Measurements from ENCODE around the gene FGD4.
"Not testable (repeated sequence)": the region's sequence is repeated elsewhere in the genome, so short reads cannot be mapped to it uniquely, and the experiment has no call there.

Gene FGD4

DNA sequence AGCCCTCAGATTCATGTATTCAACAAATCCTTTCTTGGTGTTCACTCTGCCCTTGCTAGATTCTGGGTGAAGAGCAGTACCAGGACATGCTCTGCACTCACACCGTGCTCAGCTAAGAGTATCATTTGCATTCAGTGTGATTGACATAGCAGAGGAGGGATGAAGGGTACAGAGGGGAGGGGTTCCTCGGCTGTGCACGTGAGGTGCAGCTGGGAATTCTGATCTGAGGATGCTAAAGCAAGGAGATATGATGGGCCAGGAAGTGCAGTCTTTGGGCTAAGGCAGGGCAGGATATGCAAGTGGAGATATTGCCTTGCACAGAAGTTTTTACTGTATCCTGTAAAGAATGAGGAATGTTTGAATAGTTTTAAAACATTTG is 108.6 kb downstream of the FGD4 start:
- DNase-seq (ENCODE audit: insufficient read length, low spot score) (no peak), FAIRE-seq (no peak)
- TF ChIP-seq, protein P1, sequence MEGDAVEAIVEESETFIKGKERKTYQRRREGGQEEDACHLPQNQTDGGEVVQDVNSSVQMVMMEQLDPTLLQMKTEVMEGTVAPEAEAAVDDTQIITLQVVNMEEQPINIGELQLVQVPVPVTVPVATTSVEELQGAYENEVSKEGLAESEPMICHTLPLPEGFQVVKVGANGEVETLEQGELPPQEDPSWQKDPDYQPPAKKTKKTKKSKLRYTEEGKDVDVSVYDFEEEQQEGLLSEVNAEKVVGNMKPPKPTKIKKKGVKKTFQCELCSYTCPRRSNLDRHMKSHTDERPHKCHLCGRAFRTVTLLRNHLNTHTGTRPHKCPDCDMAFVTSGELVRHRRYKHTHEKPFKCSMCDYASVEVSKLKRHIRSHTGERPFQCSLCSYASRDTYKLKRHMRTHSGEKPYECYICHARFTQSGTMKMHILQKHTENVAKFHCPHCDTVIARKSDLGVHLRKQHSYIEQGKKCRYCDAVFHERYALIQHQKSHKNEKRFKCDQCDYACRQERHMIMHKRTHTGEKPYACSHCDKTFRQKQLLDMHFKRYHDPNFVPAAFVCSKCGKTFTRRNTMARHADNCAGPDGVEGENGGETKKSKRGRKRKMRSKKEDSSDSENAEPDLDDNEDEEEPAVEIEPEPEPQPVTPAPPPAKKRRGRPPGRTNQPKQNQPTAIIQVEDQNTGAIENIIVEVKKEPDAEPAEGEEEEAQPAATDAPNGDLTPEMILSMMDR (IDR thresholded peaks at IDR 0.05; ENCODE audit: insufficient read depth, missing control alignments) = no peak

DNA sequence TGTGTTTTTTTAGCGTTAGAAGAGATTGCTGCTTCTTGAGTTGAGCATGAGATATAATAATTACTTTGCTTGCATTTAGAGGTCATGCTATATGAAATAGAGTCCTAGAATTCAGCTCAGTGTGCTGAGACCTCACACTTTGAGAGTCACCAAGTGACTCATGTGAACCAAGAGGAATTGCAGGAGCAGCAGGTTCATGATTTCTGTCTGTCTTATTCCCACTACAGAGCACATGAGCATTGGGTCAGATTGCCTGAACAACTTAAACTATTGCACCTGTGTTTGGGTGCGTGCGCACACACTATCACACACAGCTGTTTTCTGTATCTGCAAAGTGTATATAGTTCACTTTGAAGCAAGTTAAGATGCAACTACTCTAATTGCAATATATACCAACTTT is 109.3 kb downstream of the FGD4 start:
- DNase-seq (ENCODE audit: insufficient read length, low spot score) (no peak), FAIRE-seq (no peak)
- TF ChIP-seq, protein P1 (IDR thresholded peaks at IDR 0.05; ENCODE audit: insufficient read depth, missing control alignments) = no peak

DNA sequence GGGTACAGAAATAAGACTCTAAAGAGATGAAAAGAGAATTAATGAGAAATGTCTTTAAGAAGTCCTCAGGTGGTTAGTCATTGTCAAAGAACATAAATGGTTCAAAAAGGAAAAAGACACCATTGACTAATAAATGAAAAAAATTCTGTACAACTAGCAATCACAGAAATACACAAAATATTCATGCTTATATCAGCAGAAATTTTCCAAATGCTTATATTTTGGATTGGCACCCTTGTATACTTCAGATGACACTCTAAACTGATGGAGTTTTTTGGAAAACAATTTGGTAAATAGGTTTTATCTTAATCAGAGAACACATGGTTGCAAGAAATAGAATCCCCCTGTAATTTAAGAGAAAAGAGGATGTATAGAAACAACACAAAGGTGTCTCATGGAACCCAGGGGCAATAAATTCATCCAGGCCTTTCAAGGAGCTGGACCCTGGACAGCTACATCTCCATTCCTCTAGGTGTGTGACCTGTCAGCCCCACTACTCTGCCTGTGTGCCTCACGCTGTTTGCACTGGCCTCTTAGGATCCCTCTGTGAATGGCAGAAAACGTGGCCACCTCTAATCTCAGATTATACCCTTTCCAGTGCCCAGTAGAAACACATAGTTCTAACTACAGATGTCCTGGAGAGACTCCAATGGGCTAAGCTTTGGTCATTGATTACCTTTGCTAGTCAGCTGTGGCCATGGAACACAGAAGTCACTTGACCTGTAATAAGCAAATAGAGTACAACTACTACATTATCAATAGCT is 110.2 kb downstream of the FGD4 start:
- FAIRE-seq (no peak), DNase-seq (ENCODE audit: insufficient read length, low spot score) (no peak)
- TF ChIP-seq, protein P1 (IDR thresholded peaks at IDR 0.05; ENCODE audit: insufficient read depth, missing control alignments) = no peak

DNA sequence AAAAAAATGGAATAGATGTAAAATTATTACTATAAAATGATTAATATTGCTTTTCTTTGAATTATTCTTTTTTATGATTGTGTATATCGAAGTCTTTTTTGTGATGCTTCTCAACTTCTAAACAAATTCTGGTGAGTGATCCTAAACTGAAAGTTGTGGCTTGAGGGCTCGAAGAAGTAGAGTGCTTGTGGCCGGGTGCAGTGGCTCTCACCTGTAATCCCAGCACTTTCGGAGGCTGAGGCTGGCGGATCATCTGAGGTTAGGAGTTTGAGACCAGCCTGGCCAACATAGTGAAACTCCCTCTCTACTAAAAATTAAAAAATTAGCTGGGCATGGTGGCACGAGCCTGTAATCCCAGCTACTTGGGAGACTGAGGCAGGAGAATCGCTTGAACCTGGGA is 112.6 kb downstream of the FGD4 start:
- DNase-seq (ENCODE audit: insufficient read length, low spot score); FAIRE-seq: not testable (repeated sequence)

DNA sequence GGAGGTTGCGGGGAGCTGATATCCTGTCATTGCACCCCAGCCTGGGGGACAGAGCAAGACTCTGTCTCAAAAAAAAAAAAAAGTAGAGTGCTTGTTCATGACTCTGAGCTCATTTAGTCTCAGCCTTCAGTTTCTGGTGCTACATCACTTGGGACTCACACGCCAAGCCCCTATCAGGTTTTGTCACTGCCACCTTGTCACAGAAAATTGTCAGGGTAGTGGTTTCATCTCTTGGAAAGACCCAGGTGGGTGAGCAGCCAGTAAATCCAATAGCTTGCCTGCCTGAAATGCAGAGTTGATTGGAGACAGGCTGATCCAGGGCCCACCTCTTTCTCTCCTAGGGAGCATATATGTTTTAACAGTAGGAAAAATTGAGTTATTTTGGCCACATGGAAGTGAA is 113.0 kb downstream of the FGD4 start:
- FAIRE-seq (no peak), DNase-seq (ENCODE audit: insufficient read length, low spot score) (no peak)
- TF ChIP-seq, protein P1 (IDR thresholded peaks at IDR 0.05; ENCODE audit: insufficient read depth, missing control alignments) = no peak

DNA sequence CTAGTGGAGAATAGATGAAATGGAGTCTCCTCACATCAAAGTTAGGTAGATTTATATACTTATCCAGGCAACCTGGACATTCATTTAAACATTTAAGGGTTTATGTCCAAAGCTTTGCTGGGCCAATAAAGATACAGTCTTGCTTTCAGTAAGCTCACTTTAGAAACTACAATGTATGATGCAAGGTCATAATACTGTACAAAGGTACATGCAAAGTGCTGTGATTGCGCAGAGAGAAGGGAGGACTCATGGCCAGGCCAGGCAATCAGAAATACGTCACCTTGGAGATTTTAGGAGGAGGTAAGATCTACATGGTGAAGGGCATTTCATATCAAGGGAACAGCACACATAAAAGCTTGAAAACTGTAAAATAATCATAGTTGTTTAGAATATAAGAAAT is 113.6 kb downstream of the FGD4 start:
- TF ChIP-seq, protein P1 (IDR thresholded peaks at IDR 0.05; ENCODE audit: insufficient read depth, missing control alignments) = no peak
- no peak for FAIRE-seq
- DNase-seq (ENCODE audit: insufficient read length, low spot score) = no peak

DNA sequence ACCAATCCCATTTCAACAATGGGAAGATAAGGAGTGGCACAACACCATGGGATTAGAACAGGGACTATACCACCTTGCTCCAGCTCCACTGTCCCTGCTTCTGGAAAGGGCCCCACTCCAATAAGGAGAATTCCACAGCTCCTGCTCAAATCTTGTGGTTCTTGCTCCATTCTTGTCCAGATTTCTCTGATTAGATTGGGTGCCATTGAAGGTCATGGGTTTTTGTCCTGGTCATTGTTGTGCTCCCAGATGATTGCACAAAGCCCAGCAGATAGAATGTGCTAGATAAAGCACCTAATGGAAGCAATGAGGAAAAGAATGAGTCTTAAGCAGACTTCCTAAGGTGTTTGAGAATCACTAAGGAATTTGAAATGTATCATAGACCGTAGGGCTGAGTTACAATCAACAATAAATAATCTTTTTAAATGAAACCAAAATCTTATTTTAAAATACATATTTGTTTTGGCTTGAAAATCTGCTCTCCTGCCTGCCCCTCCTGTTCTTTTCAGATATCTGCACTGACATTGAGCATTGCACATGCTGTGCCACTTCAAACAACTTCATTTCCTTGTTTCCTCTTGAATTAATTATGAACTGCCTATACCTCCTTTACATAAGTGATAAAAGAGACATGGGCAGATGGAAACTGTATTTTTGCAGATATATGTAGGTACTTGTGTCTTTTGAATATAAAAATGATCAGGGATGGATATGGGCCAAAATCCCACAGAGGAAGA is 115.9 kb downstream of the FGD4 start:
- FAIRE-seq (no peak), DNase-seq (ENCODE audit: insufficient read length, low spot score) (no peak)
- TF ChIP-seq, protein P1 (IDR thresholded peaks at IDR 0.05; ENCODE audit: insufficient read depth, missing control alignments) = no peak
